Measurements from ENCODE around the gene EPHB2. TPM values are rescaled to one million over a fixed set of nuclear protein-coding genes. Genes with fewer than 3 reads are reported as not detected.

EPHB2 gene
- total RNA-seq, 4 donors from 2014 or later = 0.08 to 3.4 (median 1.9) TPM

- H3K36me3 ChIP-seq = no peaks in the 10 kb centered on the region
- no peak overlapping the region for H3K27ac ChIP-seq
- no peaks in the 10 kb centered on the region for H3K9me3 ChIP-seq
- no peak overlapping the region for H3K4me3 ChIP-seq
- no peak for DNase-seq
- peaks cover 0 to 93% (median 0%) of the 10 kb centered on the region in 4 donors for H3K27me3 ChIP-seq
- 54 to 95% methylated on average over 3 to 4 of the region's 8 CpGs for WGBS, 2 donors
- H3K4me1 ChIP-seq = peaks cover 0 to 15% (median 0%) of the 10 kb centered on the region in 3 donors
- no peak for TF ChIP-seq POLR2A (IDR thresholded peaks at IDR 0.05)
- TF ChIP-seq CTCF (IDR thresholded peaks at IDR 0.05) = no peak
- intact Hi-C loops (cut with DNase I) = no loop called here
These were observed 71.8 kb downstream of the EPHB2 start for GRCh38 chr1:22782406-22782805.

- TF ChIP-seq POLR2A (IDR thresholded peaks at IDR 0.05) (no peak), CTCF (IDR thresholded peaks at IDR 0.05) (no peak)
- no peak for DNase-seq
- Histone ChIP-seq H3K27me3 (peaks cover 0 to 93% (median 0%) of the 10 kb centered on the region in 4 donors), H3K36me3 (no peaks in the 10 kb centered on the region), H3K27ac (no peak overlapping the region), H3K4me3 (no peak overlapping the region), H3K4me1 (peaks cover 0 to 14% (median 0%) of the 10 kb centered on the region in 3 donors), H3K9me3 (no peaks in the 10 kb centered on the region)
- WGBS, 2 donors = 93% methylated on average over 14 to 19 of the region's 19 CpGs
- intact Hi-C loops (cut with DNase I) = no loop called here
These were observed 73.7 kb downstream of the EPHB2 start for GRCh38 chr1:22784317-22784716.

- intact Hi-C loops (cut with DNase I) = no loop called here
- H3K9me3 ChIP-seq = no peaks in the 10 kb centered on the region
- H3K4me3 ChIP-seq = no peak overlapping the region
- no peak for TF ChIP-seq CTCF (IDR thresholded peaks at IDR 0.05)
- no peak for TF ChIP-seq POLR2A (IDR thresholded peaks at IDR 0.05)
- no peak for DNase-seq
- H3K36me3 ChIP-seq = no peaks in the 10 kb centered on the region
- H3K27ac ChIP-seq = no peak overlapping the region
- 100% methylated on average over 3 of the region's 27 CpGs; no CpG with 5 or more reads in 1 of the 2 donors for WGBS, 2 donors
- H3K4me1 ChIP-seq = peaks cover 0 to 14% (median 0%) of the 10 kb centered on the region in 3 donors
- peaks cover 0 to 90% (median 0%) of the 10 kb centered on the region in 4 donors for H3K27me3 ChIP-seq
These were observed 74.1 kb downstream of the EPHB2 start for GRCh38 chr1:22784737-22785136.

- TF ChIP-seq CTCF (IDR thresholded peaks at IDR 0.05) (no peak), POLR2A (IDR thresholded peaks at IDR 0.05) (no peak)
- 92 to 93% methylated on average over 1 of the region's 1 CpG for WGBS, 2 donors
- Histone ChIP-seq H3K27ac (no peak overlapping the region), H3K9me3 (no peaks in the 10 kb centered on the region), H3K4me1 (peaks cover 0 to 25% (median 0%) of the 10 kb centered on the region in 3 donors), H3K36me3 (no peaks in the 10 kb centered on the region), H3K4me3 (no peak overlapping the region), H3K27me3 (peaks cover 0 to 89% (median 0%) of the 10 kb centered on the region in 4 donors)
- intact Hi-C loops (cut with DNase I) = no loop called here
- DNase-seq = no peak
These were observed 75.5 kb downstream of the EPHB2 start for GRCh38 chr1:22786101-22786500.

- Histone ChIP-seq H3K4me3 (no peak overlapping the region), H3K27me3 (peaks cover 0 to 89% (median 0%) of the 10 kb centered on the region in 4 donors), H3K4me1 (peaks cover 0 to 25% (median 0%) of the 10 kb centered on the region in 3 donors), H3K36me3 (no peaks in the 10 kb centered on the region), H3K9me3 (no peaks in the 10 kb centered on the region), H3K27ac (no peak overlapping the region)
- TF ChIP-seq POLR2A (IDR thresholded peaks at IDR 0.05) (no peak), CTCF (IDR thresholded peaks at IDR 0.05) (no peak)
- WGBS, 2 donors = 87 to 88% methylated on average over 4 of the region's 4 CpGs
- no peak for DNase-seq
- intact Hi-C loops (cut with DNase I) = no loop called here
These were observed 76.3 kb downstream of the EPHB2 start for GRCh38 chr1:22786719-22787489.
